Hematopoietic multipotent progenitor cell treated with erythropoietin and hydrocortisone succinate and interleukin-3 and kit ligand, for 6 days (in vitro differentiated cells): ENCODE measurements around the gene KRT73.
"Not testable (repeated sequence)": the region's sequence is repeated elsewhere in the genome, so short reads cannot be mapped to it uniquely, and the experiment has no call there.

Source experiments
- DNase-seq: peaks from one replicate; pipeline ENCODE4 v3.0.0-alpha.2; 2015

The KRT73 gene

GRCh38 chr12:52598966-52599365 lies 19.4 kb downstream of the KRT73 start:
- no peak for DNase-seq

GRCh38 chr12:52594237-52594636 lies 24.1 kb downstream of the KRT73 start:
- not testable (repeated sequence) for DNase-seq

GRCh38 chr12:52591521-52591920 lies 26.8 kb downstream of the KRT73 start:
- DNase-seq = no peak

GRCh38 chr12:52590021-52590420 lies 28.3 kb downstream of the KRT73 start:
- no peak for DNase-seq

- DNase-seq = no peak
These were observed 30.8 kb downstream of the KRT73 start for GRCh38 chr12:52587563-52587962.

- DNase-seq = peak; percentile 13
These were observed 32.4 kb downstream of the KRT73 start for GRCh38 chr12:52585946-52586345.

GRCh38 chr12:52585066-52585465 lies 33.3 kb downstream of the KRT73 start:
- DNase-seq = no peak

- no peak for DNase-seq
These were observed 34.1 kb downstream of the KRT73 start for GRCh38 chr12:52584156-52584682.

- peak; percentile 87 for DNase-seq
These were observed 35.3 kb downstream of the KRT73 start for GRCh38 chr12:52582971-52583456.

- DNase-seq = no peak
These were observed 35.9 kb downstream of the KRT73 start for GRCh38 chr12:52582486-52582885.

GRCh38 chr12:52581481-52581880 lies 36.9 kb downstream of the KRT73 start:
- no peak for DNase-seq

- no peak for DNase-seq
These were observed 37.3 kb downstream of the KRT73 start for GRCh38 chr12:52581066-52581465.

- DNase-seq = no peak
These were observed 37.9 kb downstream of the KRT73 start for GRCh38 chr12:52580496-52580895.

- no peak for DNase-seq
These were observed 38.6 kb downstream of the KRT73 start for GRCh38 chr12:52579468-52580465.

GRCh38 chr12:52578469-52578868 lies 39.9 kb downstream of the KRT73 start:
- no peak for DNase-seq

- no peak for DNase-seq
These were observed 41.0 kb downstream of the KRT73 start for GRCh38 chr12:52577316-52577715.

GRCh38 chr12:52575948-52576347 lies 42.4 kb downstream of the KRT73 start:
- DNase-seq = no peak

- no peak for DNase-seq
These were observed 43.1 kb downstream of the KRT73 start for GRCh38 chr12:52575256-52575655.

GRCh38 chr12:52573743-52574142 lies 44.6 kb downstream of the KRT73 start, which contains the start of gene KRT74:
Gene KRT74 (minus strand): TSS chr12:52573843. CDS start chr12:52573777, 66 bp downstream.
- DNase-seq = no peak

GRCh38 chr12:52573306-52573705 lies 45.1 kb downstream of the KRT73 start:
- DNase-seq = no peak

- no peak for DNase-seq
These were observed 47.8 kb downstream of the KRT73 start for GRCh38 chr12:52570511-52570910.

- no peak for DNase-seq
These were observed 50.2 kb downstream of the KRT73 start for GRCh38 chr12:52568111-52568510.

- DNase-seq = peak; percentile 42
These were observed 51.5 kb downstream of the KRT73 start for GRCh38 chr12:52566847-52567291.

- no peak for DNase-seq
These were observed 53.8 kb downstream of the KRT73 start for GRCh38 chr12:52564582-52564981.
